Prostate gland (tissue), 2 donors: Measurements from ENCODE around the gene ASGR2.
"Not testable (repeated sequence)": the region's sequence is repeated elsewhere in the genome, so short reads cannot be mapped to it uniquely, and the experiment has no call there.

Experiments used
- CTCF ChIP-seq, 4 experiments: fragments of 200-600 bp in 2 of 4; fragments of 450-650 bp in 2 of 4; sonication (generic) in 2 of 4; IDR thresholded peaks; 1 replicate in 3 of 4; 2 replicates in 1 of 4; pipeline ENCODE4 v1.5.1; 2016 to 2019; ENCODE audit warnings: antibody characterized with exemption in 4 of 4, mild to moderate bottlenecking in 2 of 4, moderate library complexity in 2 of 4
- POLR2A ChIP-seq: fragments of 450-650 bp; IDR thresholded peaks from one replicate; pipeline ENCODE4 v1.6.1; 2016; ENCODE audit warnings: antibody characterized with exemption, mild to moderate bottlenecking
- POLR2AphosphoS5 ChIP-seq: sonication (generic); formaldehyde crosslinking; IDR thresholded peaks from one replicate; pipeline ENCODE4 v1.6.1; 2017; ENCODE audit warnings: antibody characterized with exemption

DNA sequence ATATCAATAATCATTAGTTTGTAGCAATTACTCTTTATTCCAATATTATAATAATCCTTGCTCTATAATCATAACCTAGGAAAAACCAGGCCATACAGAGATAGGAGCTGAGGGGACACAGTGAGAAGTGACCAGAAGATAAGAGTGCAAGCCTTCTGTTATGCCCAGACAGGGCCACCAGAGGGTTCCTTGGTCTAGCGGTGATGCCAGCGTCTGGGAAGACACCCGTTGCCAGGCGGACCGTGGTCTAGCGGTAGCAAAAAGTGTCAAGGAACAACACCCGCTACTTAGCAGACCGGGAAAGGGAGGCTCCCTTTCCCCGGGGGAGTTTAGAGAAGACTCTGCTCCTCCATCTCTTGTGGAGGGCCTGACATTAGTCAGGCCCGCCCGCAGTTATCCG is 11.8 kb upstream of the ASGR2 start:
- not testable (repeated sequence) for TF ChIP-seq CTCF (IDR thresholded peaks at IDR 0.05); POLR2AphosphoS5; POLR2A
